GM23338 (cell line): ENCODE measurements around the gene HEXD. TPM values are rescaled to one million over a fixed set of nuclear protein-coding genes. Genes with fewer than 3 reads are reported as not detected.

Experiments
- ATAC-seq: fragments of 200-7000 bp; cut with Tn5 transposase; 3 replicates; pipeline ENCODE4 v1.9.1; 2020
- DNase-seq: peaks from one replicate; pipeline ENCODE4 v3.0.0-alpha.2; 2015; ENCODE audit warnings: low spot score
- H2AFZ ChIP-seq: fragments of 200-600 bp; sonication (generic); 2 replicates; pipeline ENCODE4 v1.8.0; 2016; ENCODE audit warnings: antibody characterized with exemption, mild to moderate bottlenecking, moderate library complexity
- H3F3A ChIP-seq: fragments of 200-600 bp; sonication (generic); replicated peaks from 2 replicates; pipeline ENCODE4 v1.8.0; 2017; ENCODE audit warnings: antibody characterized with exemption, mixed run types, low read depth
- H3K27ac ChIP-seq: fragments of 200-600 bp; sonication (generic); 2 replicates; pipeline ENCODE4 v1.6.1; 2016; ENCODE audit warnings: low read depth
- H3K27me3 ChIP-seq: fragments of 200-600 bp; sonication (generic); 2 replicates; pipeline ENCODE4 v1.8.0; 2016; ENCODE audit warnings: mild to moderate bottlenecking, mixed run types, moderate library complexity; ENCODE audit not compliant: insufficient read depth
- H3K36me3 ChIP-seq: fragments of 200-600 bp; sonication (generic); 2 replicates; pipeline ENCODE4 v1.8.0; 2016; ENCODE audit warnings: mild to moderate bottlenecking; ENCODE audit not compliant: insufficient read depth
- H3K4me1 ChIP-seq: fragments of 200-600 bp; sonication (generic); 2 replicates; pipeline ENCODE4 v1.8.0; 2016; ENCODE audit warnings: mild to moderate bottlenecking, moderate library complexity; ENCODE audit not compliant: insufficient read depth
- H3K4me2 ChIP-seq: fragments of 200-600 bp; sonication (generic); 2 replicates; pipeline ENCODE4 v1.7.1; 2017; ENCODE audit warnings: mixed run types
- H3K4me3 ChIP-seq: fragments of 200-600 bp; sonication (generic); 2 replicates; pipeline ENCODE4 v1.6.1; 2016; ENCODE audit warnings: mixed run types
- H3K79me2 ChIP-seq: fragments of 200-600 bp; sonication (generic); replicated peaks from 2 replicates; pipeline ENCODE4 v1.8.0; 2017; ENCODE audit warnings: mild to moderate bottlenecking; ENCODE audit not compliant: insufficient read depth
- H3K9me2 ChIP-seq: fragments of 200-600 bp; sonication (generic); 2 replicates; pipeline ENCODE4 v1.8.0; 2017; ENCODE audit not compliant: insufficient read depth
- H4K20me1 ChIP-seq: fragments of 200-600 bp; sonication (generic); replicated peaks from 2 replicates; pipeline ENCODE4 v1.8.0; 2017; ENCODE audit warnings: mild to moderate bottlenecking; ENCODE audit not compliant: insufficient read depth
- H3K27ac Mint-ChIP-seq: 2 replicates; pipeline ENCODE4 v1.8.0; 2020; ENCODE audit warnings: inconsistent platforms, mild to moderate bottlenecking, moderate library complexity, mixed read lengths
- H3K27me3 Mint-ChIP-seq: 3 replicates; pipeline ENCODE4 v1.8.0; 2022; ENCODE audit warnings: low read depth, mild to moderate bottlenecking, moderate library complexity, mixed read lengths, inconsistent platforms; ENCODE audit not compliant: insufficient read depth, poor library complexity
- H3K36me3 Mint-ChIP-seq: 3 replicates; pipeline ENCODE4 v1.8.0; 2021; ENCODE audit warnings: low read depth, mild to moderate bottlenecking, inconsistent platforms, moderate library complexity, mixed read lengths
- H3K4me1 Mint-ChIP-seq: 3 replicates; pipeline ENCODE4 v1.8.0; 2020; ENCODE audit warnings: mild to moderate bottlenecking, inconsistent platforms, mixed read lengths
- H3K4me3 Mint-ChIP-seq: 3 replicates; pipeline ENCODE4 v1.8.0; 2021; ENCODE audit warnings: moderate library complexity, mild to moderate bottlenecking, inconsistent platforms, mixed read lengths
- H3K9me3 Mint-ChIP-seq: 3 replicates; pipeline ENCODE4 v1.8.0; 2020; ENCODE audit warnings: moderate library complexity, mild to moderate bottlenecking, inconsistent platforms, mixed read lengths
- CREB1 ChIP-seq: fragments of 250-450 bp; sonication (Bioruptor Pico); IDR thresholded peaks from 2 replicates; pipeline ENCODE4 v1.5.0; 2020; ENCODE audit warnings: low read depth, mild to moderate bottlenecking, moderate library complexity
- EZH2phosphoT487 ChIP-seq: fragments of 200-600 bp; sonication (generic); IDR thresholded peaks from one replicate; pipeline ENCODE4 v1.8.1; 2018; ENCODE audit warnings: antibody characterized with exemption; ENCODE audit not compliant: unreplicated experiment
- JUNB ChIP-seq: IDR thresholded peaks from one replicate; pipeline ENCODE4 v1.6.1; 2016; ENCODE audit warnings: antibody characterized with exemption; ENCODE audit not compliant: unreplicated experiment
- NANOG ChIP-seq: IDR thresholded peaks from 2 replicates; pipeline ENCODE4 v1.6.1; 2016; ENCODE audit warnings: antibody characterized with exemption, borderline replicate concordance
- POLR2AphosphoS5 ChIP-seq: IDR thresholded peaks from 2 replicates; pipeline ENCODE4 v1.6.1; 2016; ENCODE audit warnings: antibody characterized with exemption, low read depth
- ZNF114 ChIP-seq: fragments of 250-450 bp; sonication (Bioruptor Pico); IDR thresholded peaks from 2 replicates; pipeline ENCODE4 v1.5.0; 2020; ENCODE audit warnings: mild to moderate bottlenecking, moderate library complexity
- ZNF331 ChIP-seq: fragments of 250-450 bp; sonication (Bioruptor Pico); IDR thresholded peaks from 2 replicates; pipeline ENCODE4 v1.5.0; 2020; ENCODE audit warnings: low read depth, mild to moderate bottlenecking, moderate library complexity
- polyA plus RNA-seq: library from polyadenylated mRNA; unstranded; fragments of >200 nt; fragmentation: Nextera tagmentation; extraction: Ambion mirVana; gene quantifications from 2 replicates; pipeline ENCODE4 v1.2.1, GENCODE V29; 2016
- total RNA-seq: library from RNA; depleted of rRNA; stranded (reverse); fragments of >200 nt; shearing (Covaris generic); gene quantifications from 2 replicates; pipeline ENCODE4 v1.2.3, GENCODE V29; 2014
- TF ChIP-seq, protein P1 (sequence below), 2 experiments: fragments of 200-600 bp in 1 of 2; sonication (generic) in 1 of 2; conservative IDR thresholded peaks; 2 replicates each; pipeline versions ENCODE4 v1.5.1 to v1.6.1; 2016 to 2017; ENCODE audit warnings: antibody characterized with exemption in 2 of 2, low read depth in 2 of 2, mild to moderate bottlenecking in 2 of 2, moderate library complexity in 1 of 2
- TF ChIP-seq, protein P2 (sequence below): IDR thresholded peaks from 2 replicates; pipeline ENCODE4 v1.6.1; 2016; ENCODE audit warnings: antibody characterized with exemption
- TF ChIP-seq, protein P3 (sequence below): IDR thresholded peaks from one replicate; pipeline ENCODE4 v1.6.1; 2018; ENCODE audit warnings: antibody characterized with exemption; ENCODE audit not compliant: unreplicated experiment

HEXD gene
- total and polyA plus RNA-seq, 2 experiments from 2014 or later: 11.9 to 31.1 TPM

DNA sequence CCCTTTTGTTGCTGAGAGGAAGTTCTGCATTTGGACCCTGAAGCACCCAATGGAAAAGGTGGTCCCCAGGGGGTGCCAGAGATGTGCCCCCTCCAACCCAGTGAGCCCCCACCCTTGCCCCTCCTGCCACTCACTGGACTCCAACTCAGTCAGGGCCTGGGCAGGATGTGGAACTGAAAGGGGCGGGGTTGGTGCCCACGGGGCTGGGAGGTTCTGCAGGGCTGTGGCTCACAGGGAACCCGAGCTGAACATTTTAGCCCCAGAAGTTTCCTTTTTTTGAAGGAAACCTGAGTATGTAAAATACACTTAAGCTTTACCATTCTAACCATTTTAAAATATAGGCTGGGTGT, 16.0 kb downstream of the HEXD start:
- no peak for ATAC-seq
- Mint-ChIP-seq H3K4me3 (no peak overlapping the region; the same call in 2 of the 3 replicates), H3K27me3 (peaks cover 13% of the 10 kb centered on the region)

More for the DNA sequence above, 16.0 kb downstream of the HEXD start:
- Histone ChIP-seq H3K4me2 (no peak overlapping the region), H3K27me3 (no peaks in the 10 kb centered on the region), H3K36me3 (no peaks in the 10 kb centered on the region), H3K27ac (no peak overlapping the region), H4K20me1 (no peaks in the 10 kb centered on the region), H3F3A (no peaks in the 10 kb centered on the region), H3K4me3 (no peak overlapping the region), H2AFZ (no peak overlapping the region), H3K4me1 (no peaks in the 10 kb centered on the region), H3K9me2 (no peaks in the 10 kb centered on the region), H3K79me2 (no peaks in the 10 kb centered on the region)
- TF ChIP-seq EZH2phosphoT487: no peak
- TF ChIP-seq, protein P1, sequence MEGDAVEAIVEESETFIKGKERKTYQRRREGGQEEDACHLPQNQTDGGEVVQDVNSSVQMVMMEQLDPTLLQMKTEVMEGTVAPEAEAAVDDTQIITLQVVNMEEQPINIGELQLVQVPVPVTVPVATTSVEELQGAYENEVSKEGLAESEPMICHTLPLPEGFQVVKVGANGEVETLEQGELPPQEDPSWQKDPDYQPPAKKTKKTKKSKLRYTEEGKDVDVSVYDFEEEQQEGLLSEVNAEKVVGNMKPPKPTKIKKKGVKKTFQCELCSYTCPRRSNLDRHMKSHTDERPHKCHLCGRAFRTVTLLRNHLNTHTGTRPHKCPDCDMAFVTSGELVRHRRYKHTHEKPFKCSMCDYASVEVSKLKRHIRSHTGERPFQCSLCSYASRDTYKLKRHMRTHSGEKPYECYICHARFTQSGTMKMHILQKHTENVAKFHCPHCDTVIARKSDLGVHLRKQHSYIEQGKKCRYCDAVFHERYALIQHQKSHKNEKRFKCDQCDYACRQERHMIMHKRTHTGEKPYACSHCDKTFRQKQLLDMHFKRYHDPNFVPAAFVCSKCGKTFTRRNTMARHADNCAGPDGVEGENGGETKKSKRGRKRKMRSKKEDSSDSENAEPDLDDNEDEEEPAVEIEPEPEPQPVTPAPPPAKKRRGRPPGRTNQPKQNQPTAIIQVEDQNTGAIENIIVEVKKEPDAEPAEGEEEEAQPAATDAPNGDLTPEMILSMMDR (conservative IDR thresholded peaks at IDR 0.05; ENCODE audit: low read depth in 2 of 2): no peak
- no peak for TF ChIP-seq ZNF331
- TF ChIP-seq CREB1: no peak
- TF ChIP-seq, protein P2, sequence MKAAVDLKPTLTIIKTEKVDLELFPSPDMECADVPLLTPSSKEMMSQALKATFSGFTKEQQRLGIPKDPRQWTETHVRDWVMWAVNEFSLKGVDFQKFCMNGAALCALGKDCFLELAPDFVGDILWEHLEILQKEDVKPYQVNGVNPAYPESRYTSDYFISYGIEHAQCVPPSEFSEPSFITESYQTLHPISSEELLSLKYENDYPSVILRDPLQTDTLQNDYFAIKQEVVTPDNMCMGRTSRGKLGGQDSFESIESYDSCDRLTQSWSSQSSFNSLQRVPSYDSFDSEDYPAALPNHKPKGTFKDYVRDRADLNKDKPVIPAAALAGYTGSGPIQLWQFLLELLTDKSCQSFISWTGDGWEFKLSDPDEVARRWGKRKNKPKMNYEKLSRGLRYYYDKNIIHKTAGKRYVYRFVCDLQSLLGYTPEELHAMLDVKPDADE: no peak
- TF ChIP-seq JUNB: no peak
- TF ChIP-seq, protein P3, sequence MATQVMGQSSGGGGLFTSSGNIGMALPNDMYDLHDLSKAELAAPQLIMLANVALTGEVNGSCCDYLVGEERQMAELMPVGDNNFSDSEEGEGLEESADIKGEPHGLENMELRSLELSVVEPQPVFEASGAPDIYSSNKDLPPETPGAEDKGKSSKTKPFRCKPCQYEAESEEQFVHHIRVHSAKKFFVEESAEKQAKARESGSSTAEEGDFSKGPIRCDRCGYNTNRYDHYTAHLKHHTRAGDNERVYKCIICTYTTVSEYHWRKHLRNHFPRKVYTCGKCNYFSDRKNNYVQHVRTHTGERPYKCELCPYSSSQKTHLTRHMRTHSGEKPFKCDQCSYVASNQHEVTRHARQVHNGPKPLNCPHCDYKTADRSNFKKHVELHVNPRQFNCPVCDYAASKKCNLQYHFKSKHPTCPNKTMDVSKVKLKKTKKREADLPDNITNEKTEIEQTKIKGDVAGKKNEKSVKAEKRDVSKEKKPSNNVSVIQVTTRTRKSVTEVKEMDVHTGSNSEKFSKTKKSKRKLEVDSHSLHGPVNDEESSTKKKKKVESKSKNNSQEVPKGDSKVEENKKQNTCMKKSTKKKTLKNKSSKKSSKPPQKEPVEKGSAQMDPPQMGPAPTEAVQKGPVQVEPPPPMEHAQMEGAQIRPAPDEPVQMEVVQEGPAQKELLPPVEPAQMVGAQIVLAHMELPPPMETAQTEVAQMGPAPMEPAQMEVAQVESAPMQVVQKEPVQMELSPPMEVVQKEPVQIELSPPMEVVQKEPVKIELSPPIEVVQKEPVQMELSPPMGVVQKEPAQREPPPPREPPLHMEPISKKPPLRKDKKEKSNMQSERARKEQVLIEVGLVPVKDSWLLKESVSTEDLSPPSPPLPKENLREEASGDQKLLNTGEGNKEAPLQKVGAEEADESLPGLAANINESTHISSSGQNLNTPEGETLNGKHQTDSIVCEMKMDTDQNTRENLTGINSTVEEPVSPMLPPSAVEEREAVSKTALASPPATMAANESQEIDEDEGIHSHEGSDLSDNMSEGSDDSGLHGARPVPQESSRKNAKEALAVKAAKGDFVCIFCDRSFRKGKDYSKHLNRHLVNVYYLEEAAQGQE: no peak
- no peak for TF ChIP-seq NANOG
- TF ChIP-seq POLR2AphosphoS5: no peak
- no peak for TF ChIP-seq ZNF114 (CRISPR knock-in tag)
- Mint-ChIP-seq H3K36me3 (peaks cover 4% of the 10 kb centered on the region), H3K27ac (no peak overlapping the region), H3K9me3 (no peaks in the 10 kb centered on the region), H3K4me1 (peaks cover 3% of the 10 kb centered on the region; the same call in 1 of the 3 replicates)
- DNase-seq: no peak
